22Rv1 (cell line): Measurements from ENCODE around the gene YPEL1.

ENCODE experiments used
- CTCF ChIP-seq: fragments of 450-650 bp; IDR thresholded peaks from 2 replicates; pipeline ENCODE4 v1.5.1; 2017; ENCODE audit warnings: mild to moderate bottlenecking
- ZFX ChIP-seq: fragments of 450-650 bp; IDR thresholded peaks from 2 replicates; pipeline ENCODE4 v1.6.1; 2017; ENCODE audit warnings: antibody characterized with exemption, borderline replicate concordance

- no peak for TF ChIP-seq CTCF
- TF ChIP-seq ZFX: no peak
Observed at GRCh38 chr22:21701384-21701971, 34.1 kb downstream of the YPEL1 start.
